SK-N-MC (cell line): ENCODE data around the gene GANC.

Source experiments
- DNase-seq: peaks from one replicate; pipeline ENCODE4 v3.0.0-alpha.2; 2011; ENCODE audit warnings: low read depth, low spot score
- H3K27ac ChIP-seq: fragments of 200-600 bp; sonication (generic); 2 replicates; pipeline ENCODE4 v1.5.1; 2016; ENCODE audit warnings: mixed run types
- H3K36me3 ChIP-seq: fragments of 200-600 bp; sonication (generic); 2 replicates; pipeline ENCODE4 v1.6.1; 2017; ENCODE audit warnings: antibody characterized with exemption, low read length, mixed read lengths; ENCODE audit not compliant: insufficient read depth
- H3K4me3 ChIP-seq: fragments of 200-600 bp; sonication (generic); 2 replicates; pipeline ENCODE4 v1.5.1; 2016
- H3K9ac ChIP-seq: fragments of 200-600 bp; sonication (generic); 2 replicates; pipeline ENCODE4 v1.8.0; 2017; ENCODE audit warnings: mixed run types, mixed read lengths; ENCODE audit not compliant: insufficient read length
- H3K9me3 ChIP-seq: fragments of 200-600 bp; sonication (generic); 2 replicates; pipeline ENCODE4 v1.6.1; 2017; ENCODE audit warnings: low read depth, mild to moderate bottlenecking, antibody characterized with exemption, low read length, moderate library complexity, mixed read lengths
- EZH2 ChIP-seq: fragments of 200-600 bp; sonication (generic); IDR thresholded peaks from one replicate; pipeline ENCODE4 v1.6.1; 2017; ENCODE audit warnings: antibody characterized with exemption
- FOXP2 ChIP-seq: optimal IDR thresholded peaks from 2 replicates; pipeline ENCODE3; 2011; ENCODE audit warnings: mild to moderate bottlenecking, moderate library complexity; ENCODE audit not compliant: insufficient read depth; ENCODE audit errors: extremely low read length, control extremely low read depth
- POLR2AphosphoS5 ChIP-seq: IDR thresholded peaks from 2 replicates; pipeline ENCODE4 v1.6.1; 2012; ENCODE audit warnings: mild to moderate bottlenecking, low read depth, low read length, borderline replicate concordance

GANC gene

GRCh38 chr15:42356851-42357250 lies 83.8 kb downstream of the GANC start:
- no peak overlapping the region for H3K27ac ChIP-seq
- H3K9me3 ChIP-seq = no peaks in the 10 kb centered on the region
- TF ChIP-seq EZH2 = no peak
- no peak for TF ChIP-seq POLR2AphosphoS5
- TF ChIP-seq FOXP2 = no peak
- no peak overlapping the region for H3K4me3 ChIP-seq
- DNase-seq = no peak
- H3K36me3 ChIP-seq = no peaks in the 10 kb centered on the region
- H3K9ac ChIP-seq = no peak overlapping the region

GRCh38 chr15:42358141-42358540 lies 85.1 kb downstream of the GANC start:
- no peak for DNase-seq
- H3K9me3 ChIP-seq = no peaks in the 10 kb centered on the region
- no peak overlapping the region for H3K4me3 ChIP-seq
- TF ChIP-seq FOXP2 (no peak), POLR2AphosphoS5 (no peak), EZH2 (no peak)
- H3K36me3 ChIP-seq = no peaks in the 10 kb centered on the region
- H3K9ac ChIP-seq = no peak overlapping the region
- H3K27ac ChIP-seq = no peak overlapping the region

GRCh38 chr15:42359249-42359648 lies 86.2 kb downstream of the GANC start, which contains the start of gene CAPN3:
Gene CAPN3 (plus strand): TSS chr15:42359501. CDS start chr15:42359806, 305 bp downstream.
- H3K36me3 ChIP-seq = no peaks in the 10 kb centered on the region
- DNase-seq = no peak
- no peak within 1 kb of the TSS for H3K4me3 ChIP-seq
- H3K27ac ChIP-seq = no peak within 1 kb of the TSS
- H3K9ac ChIP-seq = no peak within 1 kb of the TSS
- TF ChIP-seq FOXP2 (no peak), POLR2AphosphoS5 (no peak), EZH2 (no peak)
- H3K9me3 ChIP-seq = no peaks in the 10 kb centered on the region

- DNase-seq = no peak
- Histone ChIP-seq H3K9ac (no peak overlapping the region), H3K9me3 (no peaks in the 10 kb centered on the region), H3K4me3 (no peak overlapping the region), H3K27ac (no peak overlapping the region), H3K36me3 (no peaks in the 10 kb centered on the region)
- TF ChIP-seq FOXP2 (no peak), EZH2 (no peak), POLR2AphosphoS5 (no peak)
Observed at GRCh38 chr15:42359985-42360384, 87.0 kb downstream of the GANC start.

GRCh38 chr15:42360535-42361112 lies 87.6 kb downstream of the GANC start:
- Histone ChIP-seq H3K9ac (no peak overlapping the region), H3K9me3 (no peaks in the 10 kb centered on the region), H3K36me3 (no peaks in the 10 kb centered on the region), H3K27ac (no peak overlapping the region), H3K4me3 (no peak overlapping the region)
- TF ChIP-seq EZH2 = no peak
- no peak for TF ChIP-seq POLR2AphosphoS5
- no peak for TF ChIP-seq FOXP2
- no peak for DNase-seq

GRCh38 chr15:42363487-42363886 lies 90.5 kb downstream of the GANC start:
- TF ChIP-seq POLR2AphosphoS5 (no peak), FOXP2 (no peak), EZH2 (no peak)
- Histone ChIP-seq H3K9me3 (no peaks in the 10 kb centered on the region), H3K27ac (no peak overlapping the region), H3K4me3 (no peak overlapping the region), H3K36me3 (no peaks in the 10 kb centered on the region), H3K9ac (no peak overlapping the region)
- no peak for DNase-seq

- no peaks in the 10 kb centered on the region for H3K9me3 ChIP-seq
- H3K9ac ChIP-seq = no peak overlapping the region
- H3K36me3 ChIP-seq = no peaks in the 10 kb centered on the region
- H3K27ac ChIP-seq = no peak overlapping the region
- DNase-seq = no peak
- no peak overlapping the region for H3K4me3 ChIP-seq
- TF ChIP-seq FOXP2 = no peak
- TF ChIP-seq POLR2AphosphoS5 = no peak
- no peak for TF ChIP-seq EZH2
Observed at GRCh38 chr15:42363942-42364341, 90.9 kb downstream of the GANC start.

GRCh38 chr15:42364529-42364928 lies 91.5 kb downstream of the GANC start:
- no peak overlapping the region for H3K9ac ChIP-seq
- no peak overlapping the region for H3K4me3 ChIP-seq
- H3K27ac ChIP-seq = no peak overlapping the region
- no peaks in the 10 kb centered on the region for H3K9me3 ChIP-seq
- H3K36me3 ChIP-seq = no peaks in the 10 kb centered on the region
- peak; percentile 16 for DNase-seq
- TF ChIP-seq EZH2 = no peak
- TF ChIP-seq POLR2AphosphoS5 = no peak
